DND-41 (cell line): ENCODE results near the gene OPHN1.

Experiments
- ATAC-seq: fragments of 200-7000 bp; cut with Tn5 transposase; 3 replicates; pipeline ENCODE4 v1.9.1; 2021; ENCODE audit warnings: low read depth; ENCODE audit not compliant: insufficient read depth
- DNase-seq: peaks from one replicate; pipeline ENCODE4 v3.0.0-alpha.2; 2020
- H2AFZ ChIP-seq: 2 replicates; pipeline ENCODE4 v1.6.0; 2012; ENCODE audit warnings: low read depth, low read length
- H3K27ac ChIP-seq: 2 replicates; pipeline ENCODE4 v1.5.1; 2012; ENCODE audit warnings: low read length, inconsistent platforms
- H3K27me3 ChIP-seq: fragments of 200-600 bp; sonication (generic); 2 replicates; pipeline ENCODE4 v1.6.0; 2012; ENCODE audit warnings: low read length, mild to moderate bottlenecking, inconsistent platforms; ENCODE audit not compliant: insufficient read depth, poor library complexity
- H3K36me3 ChIP-seq: 2 replicates; pipeline ENCODE4 v1.5.1; 2012; ENCODE audit warnings: low read length, inconsistent platforms; ENCODE audit not compliant: insufficient read depth
- H3K4me1 ChIP-seq: 2 replicates; pipeline ENCODE4 v1.5.1; 2012; ENCODE audit warnings: mild to moderate bottlenecking, low read length; ENCODE audit not compliant: insufficient read depth
- H3K4me2 ChIP-seq: 2 replicates; pipeline ENCODE4 v1.6.0; 2012; ENCODE audit warnings: mild to moderate bottlenecking, moderate library complexity, low read length, inconsistent platforms; ENCODE audit not compliant: insufficient read depth
- H3K4me3 ChIP-seq, 2 experiments: fragments of 200-600 bp in 1 of 2; shearing (Covaris generic) in 1 of 2; 2 replicates each; pipeline ENCODE4 v1.5.1; 2012 to 2016; ENCODE audit warnings: inconsistent platforms in 2 of 2, low read length in 2 of 2, mild to moderate bottlenecking in 2 of 2, low read depth in 1 of 2, moderate library complexity in 1 of 2
- H3K79me2 ChIP-seq: 2 replicates; pipeline ENCODE4 v1.6.0; 2012; ENCODE audit warnings: low read length, inconsistent platforms; ENCODE audit not compliant: insufficient read depth
- H3K9ac ChIP-seq: 2 replicates; pipeline ENCODE4 v1.6.0; 2012; ENCODE audit warnings: low read depth, mild to moderate bottlenecking, inconsistent platforms, low read length, moderate library complexity
- H3K9me3 ChIP-seq: 2 replicates; pipeline ENCODE4 v1.5.1; 2012; ENCODE audit warnings: low read length, moderate library complexity, mild to moderate bottlenecking, inconsistent platforms; ENCODE audit not compliant: insufficient read depth, severe bottlenecking
- H4K20me1 ChIP-seq: 2 replicates; pipeline ENCODE4 v1.6.0; 2012; ENCODE audit warnings: low read length; ENCODE audit not compliant: insufficient read depth
- EZH2 ChIP-seq: IDR thresholded peaks from 3 replicates; pipeline ENCODE4 v1.6.1; 2012; ENCODE audit warnings: borderline replicate concordance, low read depth, mild to moderate bottlenecking, moderate library complexity, low read length, inconsistent platforms; ENCODE audit not compliant: severe bottlenecking
- TF ChIP-seq, protein P1 (sequence below): IDR thresholded peaks from 2 replicates; pipeline ENCODE4 v1.5.1; 2012; ENCODE audit warnings: borderline replicate concordance, low read length, moderate library complexity, mild to moderate bottlenecking; ENCODE audit not compliant: poor library complexity, severe bottlenecking; ENCODE audit errors: extremely low read depth

The OPHN1 gene

DNA sequence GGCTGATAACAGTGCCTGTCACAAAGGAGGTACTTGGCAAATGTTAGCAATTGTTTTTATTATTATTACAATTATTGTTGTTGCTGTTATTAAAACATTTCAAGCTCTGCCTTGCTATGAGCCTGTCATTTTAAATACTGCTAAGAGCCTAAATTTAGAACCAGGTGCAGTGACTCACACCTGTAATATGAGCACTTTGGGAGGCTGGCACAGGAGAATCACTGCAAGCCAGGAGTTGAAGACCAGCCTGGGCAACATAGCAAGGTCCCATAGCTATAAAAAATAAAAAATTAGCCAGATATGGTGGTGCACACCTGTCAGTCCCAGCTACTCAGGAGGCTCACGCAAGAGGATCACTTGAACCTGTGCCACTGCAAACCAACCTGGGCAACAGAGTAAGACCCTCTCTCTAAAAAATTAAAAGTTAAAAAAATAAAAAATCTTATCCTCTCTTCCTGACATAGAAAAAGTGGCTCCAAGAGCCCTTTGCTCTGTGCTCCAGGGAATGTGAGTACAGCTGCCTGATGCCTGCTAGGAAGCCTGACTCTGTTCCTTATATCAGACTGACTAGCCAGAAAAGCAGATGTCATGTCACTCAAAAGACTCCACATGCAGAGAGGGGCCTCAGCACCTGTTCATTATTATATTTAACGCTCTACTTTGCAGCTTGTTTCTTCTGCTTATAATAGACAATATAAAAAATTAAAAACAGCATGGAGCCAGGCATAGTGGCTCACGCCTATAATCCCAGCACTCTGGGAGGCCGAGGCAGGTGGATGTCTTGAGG lies 234.0 kb downstream of the OPHN1 start:
- no peaks in the 10 kb centered on the region for H3K9me3 ChIP-seq
- H3K36me3 ChIP-seq: no peaks in the 10 kb centered on the region
- H3K9ac ChIP-seq: no peak overlapping the region
- H3K27me3 ChIP-seq: no peaks in the 10 kb centered on the region
- H3K4me2 ChIP-seq: no peak overlapping the region
- H3K4me3 ChIP-seq: no peak overlapping the region
- no peak overlapping the region for H2AFZ ChIP-seq
- no peaks in the 10 kb centered on the region for H3K79me2 ChIP-seq
- TF ChIP-seq, protein P1, sequence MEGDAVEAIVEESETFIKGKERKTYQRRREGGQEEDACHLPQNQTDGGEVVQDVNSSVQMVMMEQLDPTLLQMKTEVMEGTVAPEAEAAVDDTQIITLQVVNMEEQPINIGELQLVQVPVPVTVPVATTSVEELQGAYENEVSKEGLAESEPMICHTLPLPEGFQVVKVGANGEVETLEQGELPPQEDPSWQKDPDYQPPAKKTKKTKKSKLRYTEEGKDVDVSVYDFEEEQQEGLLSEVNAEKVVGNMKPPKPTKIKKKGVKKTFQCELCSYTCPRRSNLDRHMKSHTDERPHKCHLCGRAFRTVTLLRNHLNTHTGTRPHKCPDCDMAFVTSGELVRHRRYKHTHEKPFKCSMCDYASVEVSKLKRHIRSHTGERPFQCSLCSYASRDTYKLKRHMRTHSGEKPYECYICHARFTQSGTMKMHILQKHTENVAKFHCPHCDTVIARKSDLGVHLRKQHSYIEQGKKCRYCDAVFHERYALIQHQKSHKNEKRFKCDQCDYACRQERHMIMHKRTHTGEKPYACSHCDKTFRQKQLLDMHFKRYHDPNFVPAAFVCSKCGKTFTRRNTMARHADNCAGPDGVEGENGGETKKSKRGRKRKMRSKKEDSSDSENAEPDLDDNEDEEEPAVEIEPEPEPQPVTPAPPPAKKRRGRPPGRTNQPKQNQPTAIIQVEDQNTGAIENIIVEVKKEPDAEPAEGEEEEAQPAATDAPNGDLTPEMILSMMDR: no peak
- no peak for TF ChIP-seq EZH2
- no peak for ATAC-seq
- H3K27ac ChIP-seq: no peak overlapping the region
- no peak for DNase-seq
- H3K4me1 ChIP-seq: no peaks in the 10 kb centered on the region
- no peaks in the 10 kb centered on the region for H4K20me1 ChIP-seq

DNA sequence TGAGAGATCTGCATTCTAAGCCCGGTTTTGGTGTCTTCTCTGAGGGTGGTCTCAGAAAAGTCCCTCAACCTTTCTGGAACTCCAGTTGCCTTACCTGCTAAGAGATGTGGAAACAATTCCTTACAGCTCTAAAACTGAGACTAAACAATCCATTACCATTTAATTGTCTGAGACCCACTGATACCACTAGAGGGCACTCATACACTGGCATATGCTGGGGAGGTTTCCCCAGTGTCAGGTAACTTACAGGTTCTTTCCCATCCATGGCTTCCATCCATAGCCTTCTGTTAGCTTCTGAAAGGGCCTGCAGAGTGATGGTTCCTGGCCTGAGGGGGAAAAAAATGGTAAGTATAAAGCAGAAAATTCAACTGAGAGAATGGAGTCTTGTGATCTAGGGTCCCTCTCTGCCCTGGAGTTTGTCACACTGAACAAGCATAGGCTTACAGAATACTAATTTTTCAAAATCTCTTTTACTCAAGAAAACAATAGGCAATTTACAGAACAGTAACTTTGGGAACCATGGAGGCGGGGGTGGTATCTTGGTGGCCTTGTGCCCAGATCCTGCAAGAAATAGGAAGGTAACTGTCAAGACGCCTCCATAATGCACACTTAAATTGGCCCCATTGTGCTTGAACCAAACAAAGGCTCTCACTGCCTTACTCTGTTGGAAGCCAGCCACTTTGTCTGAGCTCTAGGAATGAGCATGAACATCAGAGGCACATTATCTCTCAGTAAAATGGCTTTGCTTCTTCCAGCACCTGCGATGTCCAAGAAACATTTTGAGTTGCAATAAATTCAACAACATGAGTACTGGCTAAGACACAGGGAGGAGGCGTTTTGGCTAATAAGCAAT lies 236.1 kb downstream of the OPHN1 start:
- H3K27me3 ChIP-seq: no peaks in the 10 kb centered on the region
- H3K4me3 ChIP-seq: no peak overlapping the region
- no peak overlapping the region for H3K9ac ChIP-seq
- no peaks in the 10 kb centered on the region for H4K20me1 ChIP-seq
- H3K4me1 ChIP-seq: no peaks in the 10 kb centered on the region
- no peaks in the 10 kb centered on the region for H3K36me3 ChIP-seq
- no peak for TF ChIP-seq EZH2
- TF ChIP-seq, protein P1: peak; percentile 74
- H2AFZ ChIP-seq: no peak overlapping the region
- no peaks in the 10 kb centered on the region for H3K79me2 ChIP-seq
- H3K9me3 ChIP-seq: no peaks in the 10 kb centered on the region
- no peak overlapping the region for H3K4me2 ChIP-seq
- H3K27ac ChIP-seq: no peak overlapping the region
- ATAC-seq: peak; percentile 50; the same call in 1 of the 3 replicates
- DNase-seq: peak; percentile 22

DNA sequence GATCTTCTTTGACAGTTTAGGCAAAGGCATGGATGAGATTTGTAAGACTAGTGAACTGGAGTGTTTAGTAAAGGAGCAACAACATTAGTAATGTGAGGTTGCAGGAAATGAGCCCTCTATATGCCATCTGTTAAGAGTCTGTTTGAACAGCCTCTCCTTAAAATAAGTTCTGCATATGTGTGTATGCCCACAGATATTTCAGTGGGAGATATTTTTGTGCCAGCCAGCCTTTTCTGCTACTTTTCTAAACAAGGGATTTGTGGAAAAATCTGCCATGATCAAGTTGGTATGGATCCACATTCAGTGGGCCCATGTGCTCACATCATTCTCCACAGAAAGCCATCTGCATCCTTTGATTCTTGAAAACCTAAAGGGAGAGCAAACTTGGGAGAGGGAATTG lies 237.7 kb downstream of the OPHN1 start:
- Histone ChIP-seq H3K79me2 (no peaks in the 10 kb centered on the region), H3K4me3 (no peak overlapping the region), H3K9ac (no peak overlapping the region), H3K27ac (no peak overlapping the region), H3K36me3 (no peaks in the 10 kb centered on the region), H3K4me2 (no peak overlapping the region), H3K27me3 (no peaks in the 10 kb centered on the region), H3K4me1 (no peaks in the 10 kb centered on the region), H2AFZ (no peak overlapping the region), H4K20me1 (no peaks in the 10 kb centered on the region), H3K9me3 (no peaks in the 10 kb centered on the region)
- DNase-seq (no peak), ATAC-seq (no peak)
- TF ChIP-seq, protein P1: no peak
- no peak for TF ChIP-seq EZH2
